ENCODE data around the gene PDE4D.

The PDE4D gene

DNA sequence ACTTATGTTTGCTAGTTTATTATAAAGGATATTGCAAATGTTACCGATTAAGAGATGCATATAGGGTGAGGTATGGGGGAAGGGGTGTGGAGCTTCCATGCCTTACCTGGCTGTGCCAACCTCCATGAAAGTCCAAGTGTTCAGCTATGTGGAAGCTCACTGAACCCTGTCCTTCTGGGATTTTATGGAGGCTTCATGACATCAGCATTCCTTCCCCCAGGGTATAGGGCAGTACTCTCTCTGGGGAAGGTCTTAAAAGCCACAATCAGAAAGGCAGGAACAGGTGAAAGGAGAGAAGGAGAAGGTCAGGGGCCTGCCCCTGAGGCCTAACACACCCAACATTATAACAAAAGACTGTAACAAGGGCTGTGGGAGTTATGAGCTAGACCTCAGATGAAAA, 592.6 kb downstream of the PDE4D start:
- DNase-seq = no peak

GRCh38 chr5:59299006-59299405, 594.5 kb downstream of the PDE4D start:
- DNase-seq = no peak

DNA sequence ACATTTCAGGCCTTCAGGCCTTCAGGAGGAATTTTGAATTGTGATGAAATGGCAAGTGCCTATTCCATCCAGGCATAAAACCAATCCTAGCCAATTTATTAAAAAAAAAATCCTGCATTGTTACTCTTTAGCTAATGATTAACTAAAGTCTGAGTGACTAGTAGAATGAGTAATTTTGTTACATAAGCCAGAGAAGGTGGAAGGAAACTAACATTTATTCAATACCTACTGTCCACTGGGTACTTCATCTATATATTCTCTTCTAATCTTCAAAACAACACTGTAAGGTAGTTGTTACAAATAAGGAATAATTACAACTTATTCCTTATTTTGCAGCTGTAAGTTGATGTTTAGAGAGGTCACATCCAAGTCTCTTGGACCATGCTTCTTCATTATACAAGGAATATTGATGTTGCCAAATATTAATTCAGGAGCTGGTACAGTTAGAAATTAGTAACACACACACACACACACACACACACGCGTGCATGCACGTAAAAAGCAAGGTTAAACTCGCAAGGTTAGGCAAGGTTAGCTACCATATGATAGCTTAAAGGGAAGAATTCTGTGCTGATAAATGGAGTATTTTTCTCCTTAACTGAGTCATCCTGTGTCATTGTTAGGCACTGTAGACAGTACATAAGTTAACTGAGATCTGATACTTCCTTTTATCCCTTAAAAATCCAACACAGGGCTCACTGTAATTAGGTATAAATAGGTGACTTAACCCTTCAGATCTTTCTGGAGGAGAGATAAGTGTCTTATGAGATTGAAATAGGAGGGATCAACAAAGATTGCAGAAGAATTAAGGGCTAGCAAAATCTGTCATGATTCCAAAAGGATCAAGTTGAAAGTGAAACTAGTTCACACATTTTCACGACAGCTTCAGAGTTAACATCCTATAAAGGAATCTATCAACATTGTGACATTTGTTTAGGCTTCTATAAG, 596.9 kb downstream of the PDE4D start:
- DNase-seq = no peak

DNA sequence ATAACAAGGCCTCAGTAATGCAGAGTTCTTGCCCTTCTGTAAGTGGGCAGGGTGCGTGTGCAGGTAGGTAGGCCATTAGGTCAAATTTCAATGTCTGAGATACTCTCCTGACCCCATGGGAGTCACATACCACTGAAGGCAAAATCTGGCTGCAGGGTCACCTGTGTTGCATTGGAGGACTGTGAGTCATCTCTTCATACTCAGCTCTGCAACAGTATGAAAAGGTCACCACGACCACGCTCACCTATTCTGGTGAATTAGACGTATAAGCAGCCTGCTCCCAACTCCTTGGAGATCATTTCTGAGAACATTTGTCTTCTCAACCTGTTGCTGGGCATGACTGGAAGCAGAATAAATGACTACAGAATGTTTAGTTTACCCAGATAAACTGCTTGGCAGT, 599.8 kb downstream of the PDE4D start:
- DNase-seq = no peak

DNA sequence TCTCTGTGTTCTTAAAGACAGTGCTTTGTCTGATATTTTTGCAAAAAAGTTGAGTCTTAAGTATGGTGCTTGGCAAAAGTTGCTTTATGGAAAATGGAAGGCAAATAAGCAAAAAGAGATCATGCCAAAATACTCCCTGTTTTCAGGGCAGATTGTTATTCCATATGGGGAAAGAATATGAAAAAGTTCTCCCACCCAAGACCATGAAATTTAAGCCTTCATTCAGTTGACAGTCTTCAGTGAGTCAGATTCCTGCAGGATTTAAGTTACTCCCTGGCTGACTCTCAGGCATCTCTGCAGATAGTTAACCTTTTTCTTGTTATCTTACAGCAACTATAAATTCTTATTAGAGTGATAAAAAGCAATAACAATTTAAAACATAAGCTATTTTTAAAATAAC, 601.6 kb downstream of the PDE4D start:
- no peak for DNase-seq

GRCh38 chr5:59287884-59288283, 605.6 kb downstream of the PDE4D start:
- DNase-seq = no peak

DNA sequence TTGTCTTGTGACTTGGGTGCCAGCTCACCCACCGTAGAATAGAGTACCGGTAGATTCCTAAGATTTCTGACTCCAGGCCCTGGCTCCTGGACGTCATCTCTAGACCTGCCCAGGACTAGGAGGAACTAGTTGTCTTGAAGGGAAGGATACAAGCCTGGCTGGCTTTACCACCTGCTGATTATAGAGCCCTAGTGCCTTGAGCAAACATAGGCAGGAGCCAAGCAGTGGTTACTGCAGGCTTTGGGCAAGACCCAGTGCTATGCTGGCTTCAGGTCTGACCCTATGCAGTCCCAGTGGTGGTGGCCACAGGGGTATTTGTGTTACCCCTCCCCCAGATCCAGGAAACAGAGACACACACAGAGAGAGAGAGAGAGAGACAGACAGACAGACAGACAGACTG, 606.2 kb downstream of the PDE4D start:
- no peak for DNase-seq

DNA sequence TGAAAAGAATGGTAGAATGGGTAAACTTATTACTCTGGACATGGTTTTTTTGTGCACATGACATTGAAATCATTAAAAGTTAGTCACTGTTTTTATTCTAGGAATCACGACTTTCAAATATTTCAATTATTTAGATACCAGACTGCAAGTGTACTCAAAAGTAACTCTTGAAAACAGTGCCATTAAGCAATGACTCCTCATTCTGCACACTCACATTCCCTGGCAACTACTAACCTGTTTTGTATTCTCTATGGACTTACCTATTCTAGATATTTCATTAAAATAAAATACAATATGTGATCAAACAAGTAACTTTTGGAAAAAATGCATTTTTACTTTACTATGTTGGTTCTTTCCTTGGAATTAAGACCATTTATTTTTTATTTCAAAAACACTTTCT, 607.0 kb downstream of the PDE4D start:
- DNase-seq = no peak

- no peak for DNase-seq
Observed at GRCh38 chr5:59285300-59286016, 608.1 kb downstream of the PDE4D start.

DNA sequence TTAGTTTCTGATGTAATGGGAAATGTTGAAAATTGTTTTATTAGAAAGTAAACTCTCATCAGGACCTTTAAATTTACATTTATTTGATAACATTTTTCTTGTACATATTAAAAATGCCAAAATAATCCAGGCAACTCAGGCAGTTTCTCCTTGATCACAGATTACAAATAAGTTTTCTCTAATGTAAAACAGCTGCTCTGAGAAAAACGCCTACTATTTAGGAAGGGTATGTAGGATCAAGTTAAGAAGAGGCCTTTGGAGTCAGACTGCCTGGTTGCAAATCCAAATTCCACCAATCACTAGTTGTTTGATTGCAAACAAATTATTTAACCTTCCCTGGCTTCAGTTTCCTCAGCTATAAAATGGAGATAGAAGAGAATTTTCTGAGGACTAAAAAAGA, 610.8 kb downstream of the PDE4D start:
- DNase-seq = no peak

GRCh38 chr5:59279979-59280378, 613.5 kb downstream of the PDE4D start:
- no peak for DNase-seq

DNA sequence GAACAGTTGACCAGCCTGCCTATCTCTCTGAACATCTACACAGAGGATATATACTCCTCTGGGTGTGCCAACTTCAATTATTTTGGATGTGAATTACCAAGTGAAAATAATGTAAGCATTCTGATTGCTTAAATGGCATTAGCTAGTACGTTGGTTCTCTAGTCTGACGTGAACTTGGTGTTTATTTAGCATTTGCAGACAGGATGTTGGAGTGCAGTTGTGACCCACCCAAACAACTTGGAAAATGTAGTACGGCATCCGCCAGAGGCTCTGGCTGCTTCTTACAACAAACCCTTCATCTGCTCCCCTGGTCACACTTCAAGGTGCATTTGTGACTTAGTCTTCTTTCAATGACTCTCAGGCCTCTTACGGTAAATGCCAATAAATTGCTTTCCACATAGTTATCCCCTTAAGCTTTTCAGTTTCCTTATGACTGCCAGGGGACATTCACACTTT, 616.6 kb downstream of the PDE4D start:
- no peak for DNase-seq

- no peak for DNase-seq
Observed at GRCh38 chr5:59276325-59276675, 617.2 kb downstream of the PDE4D start.

GRCh38 chr5:59275510-59276324, 617.8 kb downstream of the PDE4D start:
- peak in 11 of 58 donors; percentile 7 to 43 (median 16) for DNase-seq

DNA sequence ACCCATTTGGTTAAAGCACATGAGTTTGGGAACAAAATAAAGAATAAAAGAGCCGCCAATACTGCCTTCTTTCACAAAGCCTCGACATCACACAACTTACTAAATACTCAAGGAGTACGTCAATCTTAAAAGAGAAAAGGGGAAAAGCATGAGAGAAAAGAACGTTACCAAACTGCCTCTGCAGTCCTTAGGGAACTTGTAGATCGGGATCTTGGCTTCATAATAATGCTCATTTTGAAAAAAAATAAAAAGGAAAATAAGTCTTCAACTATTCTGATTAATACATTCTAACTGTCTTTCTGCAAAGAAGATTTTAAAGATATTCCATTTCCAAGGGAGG, 618.4 kb downstream of the PDE4D start:
- no peak for DNase-seq

DNA sequence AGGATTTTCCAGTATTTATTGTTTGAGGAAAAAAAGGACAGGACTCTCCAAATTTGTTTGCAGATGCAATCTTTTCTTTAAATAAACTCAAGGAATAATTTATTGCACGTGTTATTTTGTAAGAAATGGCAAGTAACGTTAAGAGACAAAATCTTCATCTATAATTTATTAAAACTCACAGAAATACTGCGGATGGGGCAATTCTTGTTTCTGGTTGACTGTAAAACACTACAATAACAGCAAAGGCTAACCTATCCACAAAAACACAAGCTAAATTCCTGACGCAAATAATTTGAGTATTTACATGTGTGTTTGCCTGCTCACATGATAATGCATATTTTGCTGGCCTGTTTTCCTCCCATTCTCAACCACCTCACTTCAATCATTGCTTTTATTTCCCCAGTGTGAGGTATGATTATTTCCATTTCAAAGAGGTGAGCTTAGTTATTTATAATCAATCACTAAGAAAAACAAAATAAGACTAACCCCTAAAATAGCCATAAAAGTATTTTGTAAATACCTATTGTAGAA, 619.4 kb downstream of the PDE4D start:
- DNase-seq = no peak

DNA sequence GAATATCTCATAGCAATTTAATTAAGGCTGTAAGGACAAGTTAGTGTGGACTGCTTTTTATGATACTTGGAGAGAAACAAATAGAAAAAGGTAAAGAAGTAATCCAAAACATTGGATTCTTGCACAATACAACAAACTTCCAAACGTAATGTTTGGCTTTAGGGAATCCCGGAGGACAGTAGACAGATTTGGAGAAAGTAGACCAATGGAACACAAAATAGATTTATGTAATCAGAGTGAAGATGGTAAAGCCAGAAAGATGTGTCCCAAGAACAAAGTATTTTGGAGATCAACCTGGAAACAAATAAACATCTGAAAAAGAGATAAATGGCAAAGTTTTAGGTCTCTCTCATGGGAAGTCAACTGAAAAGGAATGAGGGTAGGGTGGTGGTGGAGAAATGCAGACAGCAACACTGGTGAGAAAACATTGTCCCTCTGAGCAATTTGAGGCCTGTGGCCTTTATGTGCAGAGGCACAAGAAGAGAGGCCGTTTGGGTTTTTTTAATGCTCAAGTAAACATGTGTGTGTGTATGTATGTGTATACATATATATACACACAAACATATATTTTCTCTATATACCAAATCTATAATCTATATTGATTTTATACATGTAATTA, 620.6 kb downstream of the PDE4D start:
- DNase-seq = no peak

- no peak for DNase-seq
Observed at GRCh38 chr5:59268756-59269415, 624.6 kb downstream of the PDE4D start.

DNA sequence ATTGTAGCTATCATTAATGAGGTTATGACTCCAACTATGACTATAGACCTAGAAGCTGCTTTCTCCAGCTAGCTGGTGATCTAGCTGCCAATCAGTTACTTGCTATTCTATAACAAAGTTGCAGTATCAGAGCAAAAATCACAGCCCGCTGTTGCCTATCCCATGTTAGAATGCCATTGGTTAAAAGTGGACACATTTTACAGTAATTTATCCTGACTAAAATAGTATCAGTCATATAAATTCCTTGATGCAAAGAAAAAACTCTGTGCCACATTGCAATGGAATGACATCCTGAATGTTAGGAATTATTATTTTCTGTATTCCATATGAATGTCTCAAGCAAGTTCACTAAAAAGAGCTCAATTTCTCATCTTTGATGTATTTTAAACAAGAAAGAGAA, 626.5 kb downstream of the PDE4D start:
- no peak for DNase-seq

GRCh38 chr5:59266410-59266809, 627.1 kb downstream of the PDE4D start:
- no peak for DNase-seq

All from anterior cingulate cortex (tissue), 58 donors.